WTC11 (cell line): ENCODE results near the gene RANBP9. TPM values are rescaled to one million over a fixed set of nuclear protein-coding genes. Genes with fewer than 3 reads are reported as not detected.

Experiments used
- ATAC-seq: fragments of 200-7000 bp; cut with Tn5 transposase; 2 replicates; pipeline ENCODE4 v1.10.0; 2021; ENCODE audit warnings: mild to moderate bottlenecking, moderate library complexity
- CTCF ChIA-PET: fragments of 300-600 bp; sonication (Branson Sonifier 250); formaldehyde crosslinking; loops from one replicate; lab custom pipeline; 2021; ENCODE audit warnings: antibody characterized with exemption; lab: Charles Lee
- POLR2A ChIA-PET: fragments of 350-600 bp; sonication (Branson Sonifier 250); formaldehyde crosslinking; loops from one replicate; lab custom pipeline; 2021; ENCODE audit warnings: antibody characterized with exemption; lab: Charles Lee
- DNase-seq: peaks from one replicate; pipeline ENCODE4 v3.0.0; 2021; ENCODE audit warnings: low spot score
- H3K27ac Mint-ChIP-seq: 2 replicates; pipeline ENCODE4 v1.8.0; 2021; ENCODE audit warnings: mixed read lengths
- H3K27me3 Mint-ChIP-seq: 2 replicates; pipeline ENCODE4 v1.8.0; 2021; ENCODE audit warnings: low read depth, mild to moderate bottlenecking, moderate library complexity, mixed read lengths
- H3K36me3 Mint-ChIP-seq: 2 replicates; pipeline ENCODE4 v1.8.0; 2021; ENCODE audit warnings: mixed read lengths
- H3K4me1 Mint-ChIP-seq: 2 replicates; pipeline ENCODE4 v1.8.0; 2022; ENCODE audit warnings: mixed read lengths
- H3K4me3 Mint-ChIP-seq: 2 replicates; pipeline ENCODE4 v1.8.0; 2021; ENCODE audit warnings: mild to moderate bottlenecking, moderate library complexity, mixed read lengths
- H3K9me3 Mint-ChIP-seq: 2 replicates; pipeline ENCODE4 v1.8.0; 2021; ENCODE audit warnings: mixed read lengths
- ATF2 ChIP-seq: sonication (generic); formaldehyde crosslinking; IDR thresholded peaks from 2 replicates; pipeline ENCODE4 v1.8.1; 2022; ENCODE audit warnings: low read depth, missing genetic modification reagents, borderline replicate concordance
- FOXJ3 ChIP-seq: sonication (generic); formaldehyde crosslinking; IDR thresholded peaks from 2 replicates; pipeline ENCODE4 v1.9.0; 2021; ENCODE audit warnings: missing genetic modification reagents, mild to moderate bottlenecking, borderline replicate concordance
- FOXP1 ChIP-seq: sonication (generic); formaldehyde crosslinking; IDR thresholded peaks from 2 replicates; pipeline ENCODE4 v1.8.0; 2022; ENCODE audit warnings: missing genetic modification reagents, mild to moderate bottlenecking, moderate library complexity, borderline replicate concordance
- GRHL2 ChIP-seq: fragments of 250-450 bp; sonication (Bioruptor Pico); IDR thresholded peaks from 2 replicates; pipeline ENCODE4 v1.8.0; 2022; ENCODE audit warnings: mild to moderate bottlenecking, moderate library complexity; ENCODE audit not compliant: insufficient replicate concordance, severe bottlenecking
- HMGA2 ChIP-seq: fragments of 250-450 bp; sonication (Bioruptor Pico); IDR thresholded peaks from 2 replicates; pipeline ENCODE4 v1.4.0; 2021; ENCODE audit warnings: mild to moderate bottlenecking, moderate library complexity
- HMGXB4 ChIP-seq: sonication (generic); formaldehyde crosslinking; IDR thresholded peaks from 2 replicates; pipeline ENCODE4 v1.8.1; 2023; ENCODE audit warnings: mild to moderate bottlenecking, moderate library complexity, missing genetic modification reagents
- JAZF1 ChIP-seq: fragments of 250-450 bp; sonication (Bioruptor Pico); IDR thresholded peaks from 2 replicates; pipeline ENCODE4 v1.9.0; 2021; ENCODE audit warnings: moderate library complexity, mild to moderate bottlenecking, inconsistent platforms
- JUN ChIP-seq: sonication (generic); formaldehyde crosslinking; IDR thresholded peaks from 2 replicates; pipeline ENCODE4 v1.8.0; 2023; ENCODE audit warnings: mild to moderate bottlenecking, missing genetic modification reagents
- NFATC4 ChIP-seq: fragments of 250-450 bp; sonication (Bioruptor Pico); IDR thresholded peaks from 2 replicates; pipeline ENCODE4 v1.9.0; 2021; ENCODE audit warnings: mild to moderate bottlenecking
- NFYB ChIP-seq: sonication (generic); formaldehyde crosslinking; conservative IDR thresholded peaks from 2 replicates; pipeline ENCODE4 v1.8.0; 2022; ENCODE audit warnings: low read depth, missing genetic modification reagents
- PRRX2 ChIP-seq: fragments of 250-450 bp; sonication (Bioruptor Pico); IDR thresholded peaks from 2 replicates; pipeline ENCODE4 v1.8.0; 2021; ENCODE audit warnings: mild to moderate bottlenecking
- SMAD3 ChIP-seq: sonication (generic); formaldehyde crosslinking; IDR thresholded peaks from 2 replicates; pipeline ENCODE4 v1.8.0; 2022; ENCODE audit warnings: missing genetic modification reagents, mild to moderate bottlenecking, borderline replicate concordance
- ZBTB21 ChIP-seq: sonication (generic); formaldehyde crosslinking; IDR thresholded peaks from 2 replicates; pipeline ENCODE4 v1.8.1; 2023; ENCODE audit warnings: mild to moderate bottlenecking, missing genetic modification reagents, borderline replicate concordance
- ZNF263 ChIP-seq: sonication (generic); formaldehyde crosslinking; IDR thresholded peaks from 2 replicates; pipeline ENCODE4 v1.8.1; 2022; ENCODE audit warnings: low read depth, mild to moderate bottlenecking, moderate library complexity, missing genetic modification reagents
- ZNF396 ChIP-seq: fragments of 250-450 bp; sonication (Bioruptor Pico); IDR thresholded peaks from 2 replicates; pipeline ENCODE4 v1.8.0; 2021; ENCODE audit warnings: mild to moderate bottlenecking, moderate library complexity, borderline replicate concordance
- total RNA-seq: library from RNA; stranded (reverse); gene quantifications from 3 replicates; pipeline ENCODE4 v1.2.3, GENCODE V29; 2021
- TF ChIP-seq, protein P1 (sequence below): sonication (generic); formaldehyde crosslinking; conservative IDR thresholded peaks from 2 replicates; pipeline ENCODE4 v1.8.1; 2023; ENCODE audit warnings: mild to moderate bottlenecking, low read depth, missing genetic modification reagents, moderate library complexity
- TF ChIP-seq, protein P2 (sequence below): sonication (generic); formaldehyde crosslinking; IDR thresholded peaks from 2 replicates; pipeline ENCODE4 v1.8.1; 2022; ENCODE audit warnings: missing genetic modification reagents, borderline replicate concordance
- TF ChIP-seq, protein P3 (sequence below): sonication (generic); formaldehyde crosslinking; IDR thresholded peaks from 2 replicates; pipeline ENCODE4 v1.8.1; 2023; ENCODE audit warnings: mild to moderate bottlenecking, missing genetic modification reagents, borderline replicate concordance
- TF ChIP-seq, protein P4 (sequence below): sonication (generic); formaldehyde crosslinking; IDR thresholded peaks from 2 replicates; pipeline ENCODE4 v1.8.1; 2023; ENCODE audit warnings: mild to moderate bottlenecking, missing genetic modification reagents, moderate library complexity

The RANBP9 gene
- total RNA-seq, 1 experiment from 2014 or later: 33.4 TPM

DNA sequence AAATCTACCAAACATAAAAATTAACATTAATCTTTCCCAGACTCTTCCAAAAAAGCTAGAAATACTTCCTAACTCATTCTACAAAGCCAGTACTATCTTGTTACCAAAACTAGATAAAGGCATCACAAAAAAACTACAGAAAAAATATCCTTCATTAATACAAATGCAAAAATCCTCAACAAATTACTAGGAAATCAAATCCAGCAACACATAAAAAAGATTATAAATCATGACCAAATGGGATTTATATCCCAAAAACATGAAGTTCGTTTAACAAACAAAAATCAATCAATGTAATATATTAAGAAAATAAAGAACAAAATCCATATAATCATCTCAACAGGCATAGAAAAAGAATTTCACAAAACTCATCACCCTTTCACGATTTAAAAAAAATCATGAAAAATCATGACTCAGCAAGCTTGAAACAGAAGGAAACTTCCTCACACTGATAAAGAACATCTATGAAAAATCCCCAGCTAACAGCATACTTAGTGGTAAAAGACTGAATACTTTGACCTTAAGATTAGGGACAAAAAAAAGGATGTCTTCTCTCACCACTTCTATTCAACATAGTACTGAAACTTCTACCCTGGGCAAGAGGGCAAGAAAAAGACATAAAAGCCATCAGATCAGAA, 43.2 kb downstream of the RANBP9 start:
- peak overlapping the region; percentile 51 for H3K27ac Mint-ChIP-seq
- ATAC-seq (no peak), DNase-seq (no peak)
- ChIA-PET CTCF (no interaction called here), POLR2A (no interaction called here)
- TF ChIP-seq HMGXB4 (CRISPR knock-in tag) (no peak), HMGA2 (CRISPR knock-in tag) (no peak), JAZF1 (CRISPR knock-in tag) (no peak), PRRX2 (CRISPR knock-in tag) (no peak), FOXJ3 (no peak), FOXP1 (CRISPR knock-in tag) (no peak), JUN (no peak), ZNF263 (CRISPR knock-in tag) (no peak), ATF2 (no peak)
- TF ChIP-seq, protein P1, sequence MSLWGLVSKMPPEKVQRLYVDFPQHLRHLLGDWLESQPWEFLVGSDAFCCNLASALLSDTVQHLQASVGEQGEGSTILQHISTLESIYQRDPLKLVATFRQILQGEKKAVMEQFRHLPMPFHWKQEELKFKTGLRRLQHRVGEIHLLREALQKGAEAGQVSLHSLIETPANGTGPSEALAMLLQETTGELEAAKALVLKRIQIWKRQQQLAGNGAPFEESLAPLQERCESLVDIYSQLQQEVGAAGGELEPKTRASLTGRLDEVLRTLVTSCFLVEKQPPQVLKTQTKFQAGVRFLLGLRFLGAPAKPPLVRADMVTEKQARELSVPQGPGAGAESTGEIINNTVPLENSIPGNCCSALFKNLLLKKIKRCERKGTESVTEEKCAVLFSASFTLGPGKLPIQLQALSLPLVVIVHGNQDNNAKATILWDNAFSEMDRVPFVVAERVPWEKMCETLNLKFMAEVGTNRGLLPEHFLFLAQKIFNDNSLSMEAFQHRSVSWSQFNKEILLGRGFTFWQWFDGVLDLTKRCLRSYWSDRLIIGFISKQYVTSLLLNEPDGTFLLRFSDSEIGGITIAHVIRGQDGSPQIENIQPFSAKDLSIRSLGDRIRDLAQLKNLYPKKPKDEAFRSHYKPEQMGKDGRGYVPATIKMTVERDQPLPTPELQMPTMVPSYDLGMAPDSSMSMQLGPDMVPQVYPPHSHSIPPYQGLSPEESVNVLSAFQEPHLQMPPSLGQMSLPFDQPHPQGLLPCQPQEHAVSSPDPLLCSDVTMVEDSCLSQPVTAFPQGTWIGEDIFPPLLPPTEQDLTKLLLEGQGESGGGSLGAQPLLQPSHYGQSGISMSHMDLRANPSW (CRISPR knock-in tag): no peak
- TF ChIP-seq, protein P2, sequence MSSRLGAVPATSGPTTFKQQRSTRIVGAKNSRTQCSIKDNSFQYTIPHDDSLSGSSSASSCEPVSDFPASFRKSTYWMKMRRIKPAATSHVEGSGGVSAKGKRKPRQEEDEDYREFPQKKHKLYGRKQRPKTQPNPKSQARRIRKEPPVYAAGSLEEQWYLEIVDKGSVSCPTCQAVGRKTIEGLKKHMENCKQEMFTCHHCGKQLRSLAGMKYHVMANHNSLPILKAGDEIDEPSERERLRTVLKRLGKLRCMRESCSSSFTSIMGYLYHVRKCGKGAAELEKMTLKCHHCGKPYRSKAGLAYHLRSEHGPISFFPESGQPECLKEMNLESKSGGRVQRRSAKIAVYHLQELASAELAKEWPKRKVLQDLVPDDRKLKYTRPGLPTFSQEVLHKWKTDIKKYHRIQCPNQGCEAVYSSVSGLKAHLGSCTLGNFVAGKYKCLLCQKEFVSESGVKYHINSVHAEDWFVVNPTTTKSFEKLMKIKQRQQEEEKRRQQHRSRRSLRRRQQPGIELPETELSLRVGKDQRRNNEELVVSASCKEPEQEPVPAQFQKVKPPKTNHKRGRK (CRISPR knock-in tag): no peak
- TF ChIP-seq, all 79 proteins: peak for 0
- Mint-ChIP-seq H3K9me3 (0 out of 2 replicates have a peak, but pooled peaks cover 3% of the 10 kb centered on the region), H3K4me1 (peaks cover 46% of the 10 kb centered on the region), H3K36me3 (peaks cover 6% of the 10 kb centered on the region), H3K4me3 (no peak overlapping the region), H3K27me3 (no peaks in the 10 kb centered on the region)

GRCh38 chr6:13667655-13668054, 44.0 kb downstream of the RANBP9 start:
- Mint-ChIP-seq H3K4me1 (peaks cover 48% of the 10 kb centered on the region), H3K36me3 (peaks cover 6% of the 10 kb centered on the region), H3K27ac (peak overlapping the region; percentile 51; the same call in 1 of the 2 replicates)
- TF ChIP-seq NFATC4 (CRISPR knock-in tag) (no peak), SMAD3 (CRISPR knock-in tag) (no peak), PRRX2 (CRISPR knock-in tag) (no peak), NFYB (CRISPR knock-in tag) (no peak), GRHL2 (CRISPR knock-in tag) (no peak), ZBTB21 (CRISPR knock-in tag) (no peak), ZNF396 (CRISPR knock-in tag) (no peak)
- TF ChIP-seq, protein P3, sequence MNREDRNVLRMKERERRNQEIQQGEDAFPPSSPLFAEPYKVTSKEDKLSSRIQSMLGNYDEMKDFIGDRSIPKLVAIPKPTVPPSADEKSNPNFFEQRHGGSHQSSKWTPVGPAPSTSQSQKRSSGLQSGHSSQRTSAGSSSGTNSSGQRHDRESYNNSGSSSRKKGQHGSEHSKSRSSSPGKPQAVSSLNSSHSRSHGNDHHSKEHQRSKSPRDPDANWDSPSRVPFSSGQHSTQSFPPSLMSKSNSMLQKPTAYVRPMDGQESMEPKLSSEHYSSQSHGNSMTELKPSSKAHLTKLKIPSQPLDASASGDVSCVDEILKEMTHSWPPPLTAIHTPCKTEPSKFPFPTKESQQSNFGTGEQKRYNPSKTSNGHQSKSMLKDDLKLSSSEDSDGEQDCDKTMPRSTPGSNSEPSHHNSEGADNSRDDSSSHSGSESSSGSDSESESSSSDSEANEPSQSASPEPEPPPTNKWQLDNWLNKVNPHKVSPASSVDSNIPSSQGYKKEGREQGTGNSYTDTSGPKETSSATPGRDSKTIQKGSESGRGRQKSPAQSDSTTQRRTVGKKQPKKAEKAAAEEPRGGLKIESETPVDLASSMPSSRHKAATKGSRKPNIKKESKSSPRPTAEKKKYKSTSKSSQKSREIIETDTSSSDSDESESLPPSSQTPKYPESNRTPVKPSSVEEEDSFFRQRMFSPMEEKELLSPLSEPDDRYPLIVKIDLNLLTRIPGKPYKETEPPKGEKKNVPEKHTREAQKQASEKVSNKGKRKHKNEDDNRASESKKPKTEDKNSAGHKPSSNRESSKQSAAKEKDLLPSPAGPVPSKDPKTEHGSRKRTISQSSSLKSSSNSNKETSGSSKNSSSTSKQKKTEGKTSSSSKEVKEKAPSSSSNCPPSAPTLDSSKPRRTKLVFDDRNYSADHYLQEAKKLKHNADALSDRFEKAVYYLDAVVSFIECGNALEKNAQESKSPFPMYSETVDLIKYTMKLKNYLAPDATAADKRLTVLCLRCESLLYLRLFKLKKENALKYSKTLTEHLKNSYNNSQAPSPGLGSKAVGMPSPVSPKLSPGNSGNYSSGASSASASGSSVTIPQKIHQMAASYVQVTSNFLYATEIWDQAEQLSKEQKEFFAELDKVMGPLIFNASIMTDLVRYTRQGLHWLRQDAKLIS (CRISPR knock-in tag): no peak
- TF ChIP-seq, protein P4, sequence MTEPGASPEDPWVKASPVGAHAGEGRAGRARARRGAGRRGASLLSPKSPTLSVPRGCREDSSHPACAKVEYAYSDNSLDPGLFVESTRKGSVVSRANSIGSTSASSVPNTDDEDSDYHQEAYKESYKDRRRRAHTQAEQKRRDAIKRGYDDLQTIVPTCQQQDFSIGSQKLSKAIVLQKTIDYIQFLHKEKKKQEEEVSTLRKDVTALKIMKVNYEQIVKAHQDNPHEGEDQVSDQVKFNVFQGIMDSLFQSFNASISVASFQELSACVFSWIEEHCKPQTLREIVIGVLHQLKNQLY (CRISPR knock-in tag): no peak
- TF ChIP-seq, all 79 proteins: peak for 0
- 0 out of 2 replicates have a peak, but pooled peaks cover 3% of the 10 kb centered on the region for H3K9me3 Mint-ChIP-seq
- POLR2A ChIA-PET: no interaction called here
- CTCF ChIA-PET: interaction anchor here (0.5 kb wide), 1 partner anchor 37 kb away, joined by 4 read pairs; no protein-coding TSS in a partner anchor
- no peaks in the 10 kb centered on the region for H3K27me3 Mint-ChIP-seq
- no peak for DNase-seq
- no peak for ATAC-seq
- H3K4me3 Mint-ChIP-seq: no peak overlapping the region
